GM23338 (cell line): Measurements from ENCODE around the gene MS4A8. TPM values are rescaled to one million over a fixed set of nuclear protein-coding genes. Genes with fewer than 3 reads are reported as not detected.
A peak's percentile ranks its signal among the peaks of the same experiment; 100 is the strongest.

Source experiments
- ATAC-seq: fragments of 200-7000 bp; cut with Tn5 transposase; 3 replicates; pipeline ENCODE4 v1.9.1; 2020
- DNase-seq: peaks from one replicate; pipeline ENCODE4 v3.0.0-alpha.2; 2015; ENCODE audit warnings: low spot score
- H2AFZ ChIP-seq: fragments of 200-600 bp; sonication (generic); 2 replicates; pipeline ENCODE4 v1.8.0; 2016; ENCODE audit warnings: antibody characterized with exemption, mild to moderate bottlenecking, moderate library complexity
- H3F3A ChIP-seq: fragments of 200-600 bp; sonication (generic); replicated peaks from 2 replicates; pipeline ENCODE4 v1.8.0; 2017; ENCODE audit warnings: antibody characterized with exemption, mixed run types, low read depth
- H3K27ac ChIP-seq: fragments of 200-600 bp; sonication (generic); 2 replicates; pipeline ENCODE4 v1.6.1; 2016; ENCODE audit warnings: low read depth
- H3K27me3 ChIP-seq: fragments of 200-600 bp; sonication (generic); 2 replicates; pipeline ENCODE4 v1.8.0; 2016; ENCODE audit warnings: mild to moderate bottlenecking, mixed run types, moderate library complexity; ENCODE audit not compliant: insufficient read depth
- H3K36me3 ChIP-seq: fragments of 200-600 bp; sonication (generic); 2 replicates; pipeline ENCODE4 v1.8.0; 2016; ENCODE audit warnings: mild to moderate bottlenecking; ENCODE audit not compliant: insufficient read depth
- H3K4me1 ChIP-seq: fragments of 200-600 bp; sonication (generic); 2 replicates; pipeline ENCODE4 v1.8.0; 2016; ENCODE audit warnings: mild to moderate bottlenecking, moderate library complexity; ENCODE audit not compliant: insufficient read depth
- H3K4me2 ChIP-seq: fragments of 200-600 bp; sonication (generic); 2 replicates; pipeline ENCODE4 v1.7.1; 2017; ENCODE audit warnings: mixed run types
- H3K4me3 ChIP-seq: fragments of 200-600 bp; sonication (generic); 2 replicates; pipeline ENCODE4 v1.6.1; 2016; ENCODE audit warnings: mixed run types
- H3K79me2 ChIP-seq: fragments of 200-600 bp; sonication (generic); replicated peaks from 2 replicates; pipeline ENCODE4 v1.8.0; 2017; ENCODE audit warnings: mild to moderate bottlenecking; ENCODE audit not compliant: insufficient read depth
- H3K9me2 ChIP-seq: fragments of 200-600 bp; sonication (generic); 2 replicates; pipeline ENCODE4 v1.8.0; 2017; ENCODE audit not compliant: insufficient read depth
- H4K20me1 ChIP-seq: fragments of 200-600 bp; sonication (generic); replicated peaks from 2 replicates; pipeline ENCODE4 v1.8.0; 2017; ENCODE audit warnings: mild to moderate bottlenecking; ENCODE audit not compliant: insufficient read depth
- H3K27ac Mint-ChIP-seq: 2 replicates; pipeline ENCODE4 v1.8.0; 2020; ENCODE audit warnings: inconsistent platforms, mild to moderate bottlenecking, moderate library complexity, mixed read lengths
- H3K27me3 Mint-ChIP-seq: 3 replicates; pipeline ENCODE4 v1.8.0; 2022; ENCODE audit warnings: low read depth, mild to moderate bottlenecking, moderate library complexity, mixed read lengths, inconsistent platforms; ENCODE audit not compliant: insufficient read depth, poor library complexity
- H3K36me3 Mint-ChIP-seq: 3 replicates; pipeline ENCODE4 v1.8.0; 2021; ENCODE audit warnings: low read depth, mild to moderate bottlenecking, inconsistent platforms, moderate library complexity, mixed read lengths
- H3K4me1 Mint-ChIP-seq: 3 replicates; pipeline ENCODE4 v1.8.0; 2020; ENCODE audit warnings: mild to moderate bottlenecking, inconsistent platforms, mixed read lengths
- H3K4me3 Mint-ChIP-seq: 3 replicates; pipeline ENCODE4 v1.8.0; 2021; ENCODE audit warnings: moderate library complexity, mild to moderate bottlenecking, inconsistent platforms, mixed read lengths
- H3K9me3 Mint-ChIP-seq: 3 replicates; pipeline ENCODE4 v1.8.0; 2020; ENCODE audit warnings: moderate library complexity, mild to moderate bottlenecking, inconsistent platforms, mixed read lengths
- CTCF ChIP-seq, 2 experiments: fragments of 200-600 bp in 1 of 2; sonication (generic) in 1 of 2; conservative IDR thresholded peaks; 2 replicates each; pipeline versions ENCODE4 v1.5.1 to v1.6.1; 2016 to 2017; ENCODE audit warnings: antibody characterized with exemption in 2 of 2, low read depth in 2 of 2, mild to moderate bottlenecking in 2 of 2, moderate library complexity in 1 of 2
- JUNB ChIP-seq: IDR thresholded peaks from one replicate; pipeline ENCODE4 v1.6.1; 2016; ENCODE audit warnings: antibody characterized with exemption; ENCODE audit not compliant: unreplicated experiment
- POLR2AphosphoS5 ChIP-seq: IDR thresholded peaks from 2 replicates; pipeline ENCODE4 v1.6.1; 2016; ENCODE audit warnings: antibody characterized with exemption, low read depth
- REST ChIP-seq: IDR thresholded peaks from one replicate; pipeline ENCODE4 v1.6.1; 2018; ENCODE audit warnings: antibody characterized with exemption; ENCODE audit not compliant: unreplicated experiment
- polyA plus RNA-seq: library from polyadenylated mRNA; unstranded; fragments of >200 nt; fragmentation: Nextera tagmentation; extraction: Ambion mirVana; gene quantifications from 2 replicates; pipeline ENCODE4 v1.2.1, GENCODE V29; 2016
- total RNA-seq: library from RNA; depleted of rRNA; stranded (reverse); fragments of >200 nt; shearing (Covaris generic); gene quantifications from 2 replicates; pipeline ENCODE4 v1.2.3, GENCODE V29; 2014
- TF ChIP-seq, protein P1 (sequence below): fragments of 250-450 bp; sonication (Bioruptor Pico); IDR thresholded peaks from 2 replicates; pipeline ENCODE4 v1.5.0; 2020; ENCODE audit warnings: mild to moderate bottlenecking, moderate library complexity

Gene MS4A8
- total and polyA plus RNA-seq, 2 experiments from 2014 or later: not detected

DNA sequence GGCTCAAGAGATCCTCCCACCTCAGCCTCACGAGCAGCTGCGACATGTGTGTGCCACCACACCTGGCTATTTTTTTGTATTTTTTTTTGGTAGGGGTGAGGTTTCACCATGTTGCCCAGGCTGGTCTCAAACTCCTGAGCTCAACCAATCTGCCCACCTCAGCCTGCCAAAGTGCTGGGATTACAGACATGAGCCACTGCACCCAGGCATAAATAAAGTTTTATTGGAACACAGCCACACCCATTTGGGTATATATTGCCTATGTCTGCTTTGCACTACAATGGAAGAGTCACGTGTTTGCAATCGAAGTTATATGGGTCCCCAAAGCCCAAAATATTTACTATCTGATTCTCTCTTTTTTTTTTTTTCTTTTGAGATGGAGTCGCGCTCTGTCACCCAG, 55.5 kb downstream of the MS4A8 start:
- Mint-ChIP-seq H3K4me3 (no peak overlapping the region), H3K9me3 (peaks cover 7% of the 10 kb centered on the region; the same call in 1 of the 3 replicates), H3K27me3 (peaks cover 9% of the 10 kb centered on the region)

GRCh38 chr11:60756307-60757032, 57.1 kb downstream of the MS4A8 start, which contains the start of gene MS4A15:
Gene MS4A15 (plus strand): TSS chr11:60756867. CDS start chr11:60763734, 6,867 bp downstream.
- Histone ChIP-seq H3K4me3 (no peak within 1 kb of the TSS), H4K20me1 (no peaks in the 10 kb centered on the region), H3F3A (no peaks in the 10 kb centered on the region), H3K36me3 (no peaks in the 10 kb centered on the region), H3K79me2 (no peaks in the 10 kb centered on the region), H3K27me3 (no peaks in the 10 kb centered on the region), H2AFZ (peak within 1 kb of the TSS; percentile 49; the same call in 1 of the 2 replicates), H3K9me2 (no peaks in the 10 kb centered on the region), H3K27ac (no peak within 1 kb of the TSS), H3K4me1 (no peaks in the 10 kb centered on the region), H3K4me2 (no peak within 1 kb of the TSS)
- no peaks in the 10 kb centered on the region for H3K36me3 Mint-ChIP-seq
- peak; percentile 90 for DNase-seq
- H3K9me3 Mint-ChIP-seq: peaks cover 7% of the 10 kb centered on the region; the same call in 1 of the 3 replicates
- H3K27ac Mint-ChIP-seq: no peak within 1 kb of the TSS; the same call in 1 of the 2 replicates
- ATAC-seq: peak; percentile 91
- TF ChIP-seq CTCF (conservative IDR thresholded peaks at IDR 0.05; ENCODE audit: low read depth in 2 of 2): peak; percentile 64
- TF ChIP-seq, protein P1, sequence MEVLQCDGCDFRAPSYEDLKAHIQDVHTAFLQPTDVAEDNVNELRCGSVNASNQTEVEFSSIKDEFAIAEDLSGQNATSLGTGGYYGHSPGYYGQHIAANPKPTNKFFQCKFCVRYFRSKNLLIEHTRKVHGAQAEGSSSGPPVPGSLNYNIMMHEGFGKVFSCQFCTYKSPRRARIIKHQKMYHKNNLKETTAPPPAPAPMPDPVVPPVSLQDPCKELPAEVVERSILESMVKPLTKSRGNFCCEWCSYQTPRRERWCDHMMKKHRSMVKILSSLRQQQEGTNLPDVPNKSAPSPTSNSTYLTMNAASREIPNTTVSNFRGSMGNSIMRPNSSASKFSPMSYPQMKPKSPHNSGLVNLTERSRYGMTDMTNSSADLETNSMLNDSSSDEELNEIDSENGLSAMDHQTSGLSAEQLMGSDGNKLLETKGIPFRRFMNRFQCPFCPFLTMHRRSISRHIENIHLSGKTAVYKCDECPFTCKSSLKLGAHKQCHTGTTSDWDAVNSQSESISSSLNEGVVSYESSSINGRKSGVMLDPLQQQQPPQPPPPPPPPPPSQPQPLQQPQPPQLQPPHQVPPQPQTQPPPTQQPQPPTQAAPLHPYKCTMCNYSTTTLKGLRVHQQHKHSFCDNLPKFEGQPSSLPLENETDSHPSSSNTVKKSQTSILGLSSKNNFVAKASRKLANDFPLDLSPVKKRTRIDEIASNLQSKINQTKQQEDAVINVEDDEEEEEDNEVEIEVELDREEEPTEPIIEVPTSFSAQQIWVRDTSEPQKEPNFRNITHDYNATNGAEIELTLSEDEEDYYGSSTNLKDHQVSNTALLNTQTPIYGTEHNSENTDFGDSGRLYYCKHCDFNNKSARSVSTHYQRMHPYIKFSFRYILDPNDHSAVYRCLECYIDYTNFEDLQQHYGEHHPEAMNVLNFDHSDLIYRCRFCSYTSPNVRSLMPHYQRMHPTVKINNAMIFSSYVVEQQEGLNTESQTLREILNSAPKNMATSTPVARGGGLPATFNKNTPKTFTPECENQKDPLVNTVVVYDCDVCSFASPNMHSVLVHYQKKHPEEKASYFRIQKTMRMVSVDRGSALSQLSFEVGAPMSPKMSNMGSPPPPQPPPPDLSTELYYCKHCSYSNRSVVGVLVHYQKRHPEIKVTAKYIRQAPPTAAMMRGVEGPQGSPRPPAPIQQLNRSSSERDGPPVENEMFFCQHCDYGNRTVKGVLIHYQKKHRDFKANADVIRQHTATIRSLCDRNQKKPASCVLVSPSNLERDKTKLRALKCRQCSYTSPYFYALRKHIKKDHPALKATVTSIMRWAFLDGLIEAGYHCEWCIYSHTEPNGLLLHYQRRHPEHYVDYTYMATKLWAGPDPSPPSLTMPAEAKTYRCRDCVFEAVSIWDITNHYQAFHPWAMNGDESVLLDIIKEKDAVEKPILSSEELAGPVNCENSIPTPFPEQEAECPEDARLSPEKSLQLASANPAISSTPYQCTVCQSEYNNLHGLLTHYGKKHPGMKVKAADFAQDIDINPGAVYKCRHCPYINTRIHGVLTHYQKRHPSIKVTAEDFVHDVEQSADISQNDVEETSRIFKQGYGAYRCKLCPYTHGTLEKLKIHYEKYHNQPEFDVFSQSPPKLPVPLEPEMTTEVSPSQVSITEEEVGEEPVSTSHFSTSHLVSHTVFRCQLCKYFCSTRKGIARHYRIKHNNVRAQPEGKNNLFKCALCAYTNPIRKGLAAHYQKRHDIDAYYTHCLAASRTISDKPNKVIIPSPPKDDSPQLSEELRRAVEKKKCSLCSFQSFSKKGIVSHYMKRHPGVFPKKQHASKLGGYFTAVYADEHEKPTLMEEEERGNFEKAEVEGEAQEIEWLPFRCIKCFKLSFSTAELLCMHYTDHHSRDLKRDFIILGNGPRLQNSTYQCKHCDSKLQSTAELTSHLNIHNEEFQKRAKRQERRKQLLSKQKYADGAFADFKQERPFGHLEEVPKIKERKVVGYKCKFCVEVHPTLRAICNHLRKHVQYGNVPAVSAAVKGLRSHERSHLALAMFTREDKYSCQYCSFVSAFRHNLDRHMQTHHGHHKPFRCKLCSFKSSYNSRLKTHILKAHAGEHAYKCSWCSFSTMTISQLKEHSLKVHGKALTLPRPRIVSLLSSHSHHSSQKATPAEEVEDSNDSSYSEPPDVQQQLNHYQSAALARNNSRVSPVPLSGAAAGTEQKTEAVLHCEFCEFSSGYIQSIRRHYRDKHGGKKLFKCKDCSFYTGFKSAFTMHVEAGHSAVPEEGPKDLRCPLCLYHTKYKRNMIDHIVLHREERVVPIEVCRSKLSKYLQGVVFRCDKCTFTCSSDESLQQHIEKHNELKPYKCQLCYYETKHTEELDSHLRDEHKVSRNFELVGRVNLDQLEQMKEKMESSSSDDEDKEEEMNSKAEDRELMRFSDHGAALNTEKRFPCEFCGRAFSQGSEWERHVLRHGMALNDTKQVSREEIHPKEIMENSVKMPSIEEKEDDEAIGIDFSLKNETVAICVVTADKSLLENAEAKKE: no peak
- H3K27me3 Mint-ChIP-seq: peaks cover 4% of the 10 kb centered on the region
- H3K4me3 Mint-ChIP-seq: no peak within 1 kb of the TSS
- H3K4me1 Mint-ChIP-seq: no peaks in the 10 kb centered on the region

More for the DNA sequence above, 55.5 kb downstream of the MS4A8 start:
- no peaks in the 10 kb centered on the region for H3K4me1 ChIP-seq
- ATAC-seq (no peak), DNase-seq (no peak)
- no peak overlapping the region for H3K27ac ChIP-seq
- no peak overlapping the region for H3K27ac Mint-ChIP-seq
- H3K4me1 Mint-ChIP-seq: no peaks in the 10 kb centered on the region
- no peaks in the 10 kb centered on the region for H3K27me3 ChIP-seq
- H3F3A ChIP-seq: no peaks in the 10 kb centered on the region
- no peaks in the 10 kb centered on the region for H3K9me2 ChIP-seq
- H4K20me1 ChIP-seq: no peaks in the 10 kb centered on the region
- H3K4me2 ChIP-seq: no peak overlapping the region
- no peak overlapping the region for H3K4me3 ChIP-seq
- H3K79me2 ChIP-seq: no peaks in the 10 kb centered on the region
- no peaks in the 10 kb centered on the region for H3K36me3 Mint-ChIP-seq
- H2AFZ ChIP-seq: no peak overlapping the region
- TF ChIP-seq POLR2AphosphoS5: no peak
- TF ChIP-seq JUNB: no peak
- no peak for TF ChIP-seq REST
- no peaks in the 10 kb centered on the region for H3K36me3 ChIP-seq
